HG02840 (cell line): Measurements from ENCODE around the gene AP1G1.
"Not testable (repeated sequence)": the region's sequence is repeated elsewhere in the genome, so short reads cannot be mapped to it uniquely, and the experiment has no call there.

Experiments
- ATAC-seq: cut with Tn5 transposase; IDR thresholded peaks from one replicate; pipeline ENCODE4 v1.9.1; 2021; ENCODE audit warnings: mild to moderate bottlenecking, moderate library complexity, moderate number of reproducible peaks; ENCODE audit not compliant: unreplicated experiment, low FRiP score

AP1G1 gene

DNA sequence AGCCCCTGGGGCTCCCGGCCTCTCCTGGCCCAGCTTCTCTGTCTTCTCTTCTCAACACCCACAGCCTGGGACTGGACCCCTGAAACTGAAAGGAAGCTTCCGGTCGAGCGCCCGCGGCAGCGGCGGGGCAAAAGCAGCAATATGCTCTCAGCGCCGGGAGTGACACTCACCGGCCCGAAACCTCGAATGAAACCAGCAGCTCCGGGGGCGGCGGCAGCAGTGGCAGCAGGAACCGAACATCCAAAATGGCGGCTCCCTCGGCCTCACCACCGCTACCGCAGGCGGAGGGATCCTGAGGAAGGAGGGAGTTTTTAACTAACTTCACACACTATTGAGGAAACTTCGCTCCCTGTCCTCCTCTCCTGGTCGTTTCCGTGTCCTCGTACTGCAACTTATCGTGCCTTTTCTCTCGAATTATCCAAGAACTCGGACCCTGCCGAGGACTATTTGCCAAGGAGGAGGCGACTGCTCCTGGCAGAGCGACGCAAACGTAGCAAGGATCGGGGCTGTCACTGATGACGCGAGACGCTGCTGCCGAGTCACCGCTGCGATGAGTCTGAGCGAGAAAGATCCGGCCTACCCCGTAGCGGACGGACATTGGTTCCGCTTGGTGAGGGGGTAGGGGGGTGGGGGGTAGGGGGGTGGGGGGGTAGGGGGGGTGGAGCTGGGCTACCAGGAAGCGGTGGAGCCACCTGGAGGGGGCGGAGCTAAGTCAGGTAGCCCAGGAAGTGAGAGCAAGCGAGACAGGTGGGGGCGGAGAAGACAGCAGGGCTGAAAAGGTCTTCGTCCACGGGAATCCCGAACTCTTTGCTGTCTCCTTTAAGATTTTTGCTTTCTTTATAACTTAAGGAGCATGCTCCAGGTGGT is at the start of gene AP1G1:
AP1G1 (minus strand) TSS at position 242 of the 867 bp plus-strand sequence. CDS start 19,355 bp downstream, outside the sequence.
- peak; percentile 82 for ATAC-seq

DNA sequence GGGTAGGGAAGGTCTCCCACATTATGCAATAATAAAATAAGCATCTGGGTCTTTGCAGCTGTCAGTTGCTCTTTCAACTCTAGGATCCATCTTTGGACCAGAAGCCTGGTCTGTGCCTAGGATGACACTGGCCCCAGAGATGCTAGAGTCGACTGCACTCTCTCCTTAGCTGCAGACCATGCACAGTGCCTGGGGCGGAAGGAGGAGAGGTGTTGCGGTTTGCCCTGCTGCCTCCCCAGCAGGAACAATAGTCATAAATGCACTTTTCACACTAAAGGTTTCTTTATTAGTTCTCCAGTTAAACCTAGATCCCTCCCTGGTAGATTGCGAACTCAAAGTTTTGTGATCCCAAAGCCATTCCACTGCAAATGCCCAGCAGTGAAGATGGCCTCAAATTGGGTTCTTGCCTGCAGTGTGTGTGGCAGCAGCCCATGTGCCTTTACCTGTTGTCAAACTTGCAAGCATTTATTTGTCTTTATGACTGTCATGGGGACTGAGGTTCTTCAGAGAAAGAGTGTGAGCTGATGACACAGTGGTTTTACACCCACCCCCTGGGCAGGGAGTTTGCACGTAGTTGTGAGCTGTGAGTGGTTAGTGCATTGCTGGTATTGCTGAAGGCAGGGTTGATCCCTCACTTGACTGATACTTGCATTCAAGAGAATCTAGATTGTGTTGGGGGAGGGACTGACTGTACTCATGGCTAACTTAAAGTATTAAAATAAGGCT is 47.5 kb upstream of the AP1G1 start:
- ATAC-seq: no peak

DNA sequence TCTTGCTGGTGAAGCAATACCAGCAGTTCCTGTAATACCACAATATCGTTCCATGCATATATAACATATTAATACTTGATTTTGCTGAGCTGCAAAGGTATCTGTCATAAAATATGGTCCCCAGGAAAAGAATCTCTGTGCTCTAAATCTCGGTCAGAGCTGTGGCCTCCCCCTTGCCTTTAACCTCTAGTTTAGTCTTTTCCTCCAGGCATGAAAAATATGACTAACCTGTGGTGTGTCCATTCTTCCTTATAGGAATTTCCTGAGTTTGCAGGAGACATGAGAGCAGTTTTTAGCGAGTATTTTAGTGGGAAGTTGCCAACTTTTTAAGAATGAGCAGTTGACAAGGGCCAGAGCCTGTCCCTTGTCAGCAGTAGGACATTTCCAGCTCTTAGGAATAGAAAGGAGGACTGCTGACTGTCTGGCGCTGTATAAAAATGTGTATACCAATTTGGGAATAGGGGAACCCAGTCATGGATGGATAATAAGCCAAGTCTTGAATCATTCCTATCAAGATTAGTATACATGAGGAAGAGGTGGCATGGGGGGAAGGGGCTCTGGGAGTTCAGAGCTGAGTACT is 45.8 kb upstream of the AP1G1 start:
- ATAC-seq: no peak

DNA sequence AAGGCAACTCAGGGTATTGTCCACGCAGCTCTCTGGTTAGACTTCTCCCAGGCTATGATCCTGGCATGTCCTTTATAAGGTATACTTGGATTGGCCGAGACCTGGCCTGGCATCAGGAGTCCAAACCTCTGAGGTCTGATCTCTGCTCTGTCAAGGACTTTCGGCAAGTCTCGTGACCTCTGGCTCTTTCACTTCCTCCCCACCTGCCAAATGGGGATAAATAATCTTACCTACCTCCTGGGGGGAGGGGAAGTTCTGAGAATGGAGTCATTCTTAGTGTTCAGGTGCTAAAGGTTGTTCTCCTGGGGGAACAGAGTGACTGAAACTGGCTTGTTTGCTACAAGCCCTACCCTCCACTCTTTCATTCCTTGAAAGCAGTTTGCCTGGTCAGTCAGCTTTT is 44.8 kb upstream of the AP1G1 start:
- ATAC-seq: no peak

DNA sequence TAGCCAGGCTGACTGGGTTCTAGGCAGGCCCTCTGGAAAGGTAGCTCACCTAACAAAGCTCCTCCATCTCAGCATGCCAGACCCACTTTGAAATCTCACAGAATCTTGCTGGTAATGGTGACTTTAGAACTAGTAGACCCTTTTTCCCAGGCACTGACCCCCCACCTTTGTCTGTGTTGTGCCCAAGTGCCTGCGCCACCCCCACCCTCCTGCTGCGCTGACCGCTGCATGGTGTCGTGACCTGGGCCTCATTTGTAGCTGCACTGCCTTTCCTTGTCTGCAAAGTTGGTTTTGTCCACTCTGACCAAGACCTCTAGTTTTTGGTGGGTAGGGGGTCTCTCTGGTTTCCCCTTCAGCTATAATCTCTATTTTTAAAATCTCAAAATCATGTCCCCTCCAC is 43.9 kb upstream of the AP1G1 start:
- no peak for ATAC-seq

DNA sequence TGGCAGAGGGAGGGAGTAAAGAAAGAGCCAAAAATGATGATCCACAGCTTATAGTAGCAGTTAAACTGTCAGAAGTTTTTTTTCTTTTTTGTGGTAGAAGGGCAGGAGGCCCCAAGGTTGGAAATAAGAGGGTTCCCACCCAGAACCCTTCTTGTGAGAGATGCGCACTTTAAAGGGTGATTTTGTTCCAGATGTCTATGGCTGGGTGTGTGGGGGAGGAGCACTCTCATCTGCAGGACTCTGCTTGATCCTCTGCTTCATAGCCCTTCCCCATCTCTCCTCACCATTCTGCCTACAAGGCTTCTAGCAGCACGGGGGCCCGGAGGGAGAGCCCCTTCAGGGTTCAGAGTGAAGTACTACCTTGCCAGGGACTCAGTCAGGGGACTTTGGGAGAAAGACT is 43.5 kb upstream of the AP1G1 start:
- ATAC-seq: no peak

DNA sequence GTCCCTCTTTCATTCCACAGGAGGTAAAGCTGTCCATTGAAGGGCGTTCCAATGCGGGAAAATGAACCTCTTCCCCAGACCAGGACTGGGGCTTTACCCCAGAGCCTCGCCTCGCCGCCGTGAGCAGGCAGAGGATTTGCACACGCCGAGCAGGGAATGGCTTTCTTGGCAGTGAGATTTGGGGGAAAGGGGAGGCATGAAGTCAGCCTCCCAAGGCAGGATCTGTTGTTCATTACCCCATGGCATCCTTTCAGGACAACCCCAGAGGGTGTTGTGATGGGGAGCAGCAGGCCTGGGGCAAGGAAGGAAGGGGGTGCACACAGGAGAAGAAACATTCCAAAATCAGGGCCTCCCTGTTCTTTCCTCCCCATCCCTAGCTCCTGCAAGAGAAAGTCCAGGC is 43.1 kb upstream of the AP1G1 start:
- ATAC-seq: no peak

DNA sequence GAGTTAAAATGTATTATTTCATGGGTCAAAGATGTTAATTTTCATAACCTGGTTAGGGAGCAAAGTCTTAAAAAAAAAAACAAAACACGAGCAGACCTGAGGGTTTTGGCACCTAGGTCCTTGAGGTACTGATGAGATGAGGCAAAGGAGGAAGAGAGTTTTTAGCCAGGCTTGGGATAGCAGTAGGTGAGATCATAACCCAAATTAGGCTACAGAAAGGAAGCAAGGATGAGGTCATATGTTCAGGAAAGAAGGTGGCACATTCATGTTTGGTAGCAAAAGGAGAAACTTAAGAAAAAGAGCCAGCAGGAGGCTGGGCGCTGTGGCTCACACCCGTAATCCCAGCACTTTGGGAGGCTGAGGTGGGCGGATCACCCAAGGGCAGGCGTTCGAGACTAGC is 40.0 kb upstream of the AP1G1 start:
- no peak for ATAC-seq

DNA sequence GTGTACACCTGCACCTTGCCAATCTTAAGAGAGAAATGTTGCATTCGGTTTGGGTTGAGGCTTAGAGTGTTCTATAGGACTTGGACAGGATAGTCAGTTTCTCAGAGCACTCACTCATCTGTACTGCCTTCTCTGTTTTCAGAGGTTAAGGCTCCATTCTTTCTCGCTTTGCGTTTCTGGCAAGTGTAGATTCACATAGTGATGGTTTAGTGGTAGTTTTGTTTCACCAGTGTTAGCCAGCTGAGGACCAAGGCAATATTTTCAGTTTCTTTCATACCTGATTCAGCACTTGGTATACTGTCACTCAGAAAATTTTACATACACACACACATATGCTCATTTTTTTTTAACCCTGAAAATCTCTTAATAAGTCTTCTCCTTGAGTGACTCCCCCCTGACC is 38.5 kb upstream of the AP1G1 start:
- ATAC-seq: no peak

DNA sequence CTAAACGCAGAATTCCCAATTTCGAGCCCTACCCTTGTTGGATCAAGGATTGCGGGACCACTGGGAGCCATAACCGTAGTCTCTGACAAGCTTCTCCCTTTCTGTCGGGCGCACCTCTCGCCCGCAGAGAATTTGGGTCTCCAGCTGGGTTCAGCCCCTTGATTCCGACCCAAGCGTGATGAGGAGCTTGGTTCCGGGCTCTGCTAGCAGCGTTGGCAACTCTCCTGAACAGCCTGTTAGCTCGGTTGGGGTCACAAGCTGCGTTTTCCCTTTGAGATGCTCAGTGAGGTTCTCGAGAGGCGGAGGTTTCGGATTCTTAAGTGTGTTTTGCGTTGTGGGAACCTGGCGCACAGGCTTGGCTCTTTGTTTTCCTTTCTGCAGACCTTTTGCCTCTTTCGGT is 37.8 kb upstream of the AP1G1 start:
- ATAC-seq: no peak

DNA sequence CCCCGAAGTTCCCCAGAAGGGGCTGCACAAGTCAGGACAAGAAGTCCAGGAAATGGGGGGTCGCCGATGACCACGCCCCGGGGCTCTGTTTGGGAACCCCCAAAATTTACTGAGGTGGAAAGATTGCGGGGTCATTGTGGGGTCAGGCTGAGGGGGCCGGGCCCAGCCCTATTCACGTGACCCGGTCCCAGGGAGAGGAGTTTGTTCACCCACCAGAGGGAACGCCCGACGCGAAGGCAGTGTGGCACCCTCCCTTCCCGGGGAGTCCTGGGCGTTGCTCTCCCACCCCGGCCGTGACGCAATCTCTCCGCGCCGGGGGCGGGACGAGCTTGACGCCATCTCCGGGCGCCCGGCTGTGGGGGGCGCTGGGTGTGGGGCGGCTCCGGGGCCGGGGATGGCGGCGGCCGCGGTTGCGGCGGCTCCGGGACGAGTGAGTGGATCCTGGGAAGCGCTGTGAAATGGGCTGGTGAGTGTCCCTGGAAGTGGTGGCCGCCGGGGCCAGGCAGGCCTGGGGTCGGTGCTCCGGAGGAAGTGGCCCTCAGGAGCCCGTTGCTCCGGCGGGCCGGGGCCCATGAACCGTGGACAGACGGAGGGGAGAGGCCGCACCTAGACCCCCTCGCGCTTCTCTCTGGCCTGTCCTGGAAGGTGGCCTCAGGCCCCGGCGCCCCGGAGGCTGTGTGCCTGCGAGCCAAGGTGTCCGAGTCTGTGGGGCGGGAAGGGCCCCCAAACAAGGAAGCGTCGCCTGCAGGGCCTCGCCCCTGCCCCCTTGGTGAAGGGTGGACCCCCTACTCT is 37.2 kb upstream of the AP1G1 start, which contains the start of gene ATXN1L:
ATXN1L (plus strand) TSS at position 338 of the 792 bp plus-strand sequence. CDS start 3,765 bp downstream, outside the sequence.
- peak; percentile 55 for ATAC-seq

DNA sequence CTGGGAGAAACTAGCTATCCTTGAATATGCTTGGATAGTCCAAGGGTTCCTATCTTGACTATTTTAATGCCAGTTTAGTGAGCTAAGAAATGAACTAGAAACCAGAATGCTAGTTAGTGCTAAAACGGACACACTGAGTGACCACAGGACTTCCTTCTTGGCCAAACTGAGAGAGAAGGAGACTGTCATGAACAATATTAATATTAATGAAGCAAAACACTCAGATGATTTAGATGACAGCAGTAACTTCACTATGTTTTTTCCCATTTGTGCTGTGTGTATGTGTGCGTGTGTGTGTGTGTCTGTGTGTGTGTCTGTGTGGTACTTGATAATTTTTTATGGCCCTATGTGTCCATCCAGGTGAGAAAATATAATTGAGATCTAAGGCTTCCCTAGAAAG is 34.9 kb upstream of the AP1G1 start:
- ATAC-seq: no peak

DNA sequence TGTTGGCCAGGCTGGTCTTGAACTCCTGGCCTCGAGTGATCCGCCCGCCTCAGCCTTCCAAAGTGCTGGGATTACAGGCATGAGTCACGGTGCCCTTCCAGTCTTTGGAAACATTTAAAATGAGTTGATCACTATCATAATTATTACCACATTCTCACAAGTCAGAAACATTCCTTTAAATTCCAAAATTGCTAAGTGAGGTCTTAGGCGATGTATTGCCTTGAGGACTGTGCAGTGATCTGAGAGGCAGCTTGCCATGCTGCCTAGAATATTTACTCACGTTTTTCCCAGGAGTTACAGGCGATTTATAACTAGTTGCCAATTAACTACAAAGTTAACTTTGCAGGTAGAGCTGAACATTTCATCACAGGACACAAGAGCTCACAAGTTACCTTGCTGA is 31.4 kb upstream of the AP1G1 start:
- ATAC-seq: no peak

DNA sequence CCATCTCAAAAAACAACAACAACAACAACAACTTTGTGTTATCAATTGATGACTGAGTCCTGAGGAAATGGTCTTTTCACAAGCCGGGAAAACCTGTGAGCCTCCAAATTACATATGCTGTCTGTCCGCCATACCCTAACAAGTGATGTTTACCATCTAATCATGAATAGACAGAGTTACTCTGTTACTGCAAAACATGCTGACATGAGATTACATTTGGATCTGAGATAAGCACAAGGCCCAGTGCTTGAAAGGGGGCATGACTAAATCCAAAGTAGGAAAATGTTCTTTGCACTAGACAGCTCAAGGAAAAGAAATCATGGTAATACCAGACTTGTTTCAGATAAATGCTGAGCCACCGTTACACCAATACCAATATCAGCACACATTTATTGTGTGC is 28.5 kb upstream of the AP1G1 start:
- ATAC-seq: no peak

DNA sequence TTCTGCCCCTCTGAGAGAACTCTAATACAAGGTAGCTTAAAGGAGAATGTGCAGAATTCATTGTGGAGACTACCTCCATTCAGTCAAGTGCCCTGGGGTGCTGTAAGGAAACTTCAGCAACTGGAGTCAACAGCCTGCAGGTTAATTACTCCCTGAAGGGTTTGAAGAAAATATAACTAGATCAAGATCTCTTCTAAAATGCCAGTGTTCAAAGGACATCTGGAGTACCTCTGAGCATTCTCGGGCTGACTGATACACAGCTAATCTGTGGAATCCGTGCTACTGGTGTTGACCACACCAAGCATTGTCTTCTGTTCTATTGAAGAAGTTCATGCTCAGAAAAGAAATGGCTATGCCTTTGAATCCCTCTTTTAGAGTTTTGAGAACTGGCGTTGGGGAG is 25.7 kb upstream of the AP1G1 start:
- ATAC-seq: no peak

DNA sequence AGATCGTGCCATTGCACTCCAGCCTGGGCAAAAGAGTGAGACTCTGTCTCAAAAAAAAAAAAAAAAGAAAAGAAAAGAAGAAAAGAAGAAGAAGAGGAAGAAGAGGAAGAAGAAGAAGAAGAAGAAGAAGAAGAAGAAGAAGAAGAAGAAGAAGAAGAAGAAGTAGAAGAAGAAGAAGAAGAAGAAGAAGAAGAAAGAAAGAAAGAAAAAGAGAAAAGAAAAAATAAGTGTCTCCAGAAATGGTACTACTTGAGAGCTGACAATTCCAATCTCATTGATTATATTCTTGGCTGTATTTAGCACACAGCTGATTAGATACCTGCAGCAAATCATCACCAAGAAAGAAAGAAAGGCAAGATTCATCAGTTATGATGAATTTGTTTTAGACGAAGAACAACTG is 23.5 kb upstream of the AP1G1 start:
- ATAC-seq: not testable (repeated sequence)

DNA sequence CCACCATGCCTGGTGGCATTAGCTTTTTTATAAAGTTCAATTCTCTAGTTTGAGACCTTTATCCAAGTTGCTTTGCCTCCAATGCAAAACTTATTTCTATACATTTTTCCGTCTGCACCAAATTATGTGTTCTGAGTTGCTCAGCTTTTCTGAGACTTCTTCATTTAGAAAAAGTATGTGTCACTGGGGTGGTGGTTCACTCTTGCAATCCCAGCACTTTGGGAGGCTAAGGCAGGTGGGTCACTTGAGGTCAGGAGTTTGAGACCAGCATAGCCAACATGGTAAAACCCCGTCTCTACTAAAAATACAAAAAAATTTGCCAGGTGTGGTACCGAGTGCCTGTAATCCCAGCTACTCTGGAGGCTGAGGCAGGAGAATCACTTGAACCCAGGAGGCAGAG is 23.1 kb upstream of the AP1G1 start:
- not testable (repeated sequence) for ATAC-seq

DNA sequence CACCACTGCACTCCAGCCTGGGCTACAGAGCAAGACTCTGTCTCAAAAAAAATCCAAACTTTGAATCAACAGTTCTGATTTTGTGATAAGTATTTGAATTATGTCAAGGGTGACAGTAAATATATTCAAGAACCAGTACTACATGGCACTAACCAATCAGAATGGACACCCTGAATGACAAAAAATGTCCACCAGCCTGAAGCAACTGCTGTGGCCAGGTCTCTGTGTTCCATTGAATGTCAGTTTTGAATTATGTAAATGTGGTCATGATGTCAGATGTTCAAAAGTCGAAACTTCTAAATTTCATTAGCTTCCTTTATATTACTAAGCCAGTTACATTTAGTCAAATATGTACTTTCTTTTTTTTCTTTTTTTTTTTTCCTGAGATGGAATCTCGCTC is 21.7 kb upstream of the AP1G1 start:
- ATAC-seq: no peak

DNA sequence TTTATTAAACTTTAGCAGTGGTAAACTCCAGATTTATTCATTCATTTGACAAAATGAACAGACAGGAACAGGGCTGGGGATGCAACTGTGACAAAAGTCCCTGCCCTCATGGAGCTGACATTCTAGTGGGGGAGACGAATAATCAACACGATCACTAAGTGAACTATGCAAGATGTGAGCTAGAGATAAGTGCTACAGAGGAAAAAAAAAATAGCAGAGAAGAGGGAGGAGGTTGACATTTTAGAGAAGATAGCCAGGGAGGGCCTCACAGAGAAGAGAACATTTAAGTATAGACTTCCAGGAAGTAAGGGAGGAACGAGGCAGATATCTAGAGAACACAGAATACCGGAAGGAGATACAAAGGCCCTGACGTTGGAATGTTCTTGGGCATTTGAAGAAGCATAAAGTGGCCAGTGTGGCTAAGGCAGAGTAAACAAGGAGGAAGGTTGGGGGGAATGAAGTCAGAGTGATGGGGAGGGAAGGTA is 17.9 kb upstream of the AP1G1 start:
- ATAC-seq: no peak

DNA sequence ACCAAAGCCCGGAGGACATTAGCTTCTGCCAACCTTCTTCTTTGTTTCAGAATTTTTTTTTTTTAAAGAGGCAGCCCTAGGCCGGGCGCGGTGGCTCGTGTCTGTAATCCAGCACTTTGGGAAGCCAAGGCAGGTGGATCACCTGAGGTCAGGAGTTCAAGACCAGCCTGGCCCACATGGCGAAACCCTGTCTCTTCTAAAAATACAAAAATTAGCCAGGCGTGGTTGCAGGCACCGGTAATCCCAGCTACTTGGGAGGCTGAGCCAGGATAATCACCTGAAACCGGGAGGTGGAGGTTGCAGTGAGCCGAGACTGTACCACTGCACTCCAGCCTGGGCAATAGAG is 8.5 kb upstream of the AP1G1 start:
- ATAC-seq: peak; percentile 7
